Measurements from ENCODE around the gene MAPK1.
"Not testable (repeated sequence)": the region's sequence is repeated elsewhere in the genome, so short reads cannot be mapped to it uniquely, and the experiment has no call there.

MAPK1 gene

DNA sequence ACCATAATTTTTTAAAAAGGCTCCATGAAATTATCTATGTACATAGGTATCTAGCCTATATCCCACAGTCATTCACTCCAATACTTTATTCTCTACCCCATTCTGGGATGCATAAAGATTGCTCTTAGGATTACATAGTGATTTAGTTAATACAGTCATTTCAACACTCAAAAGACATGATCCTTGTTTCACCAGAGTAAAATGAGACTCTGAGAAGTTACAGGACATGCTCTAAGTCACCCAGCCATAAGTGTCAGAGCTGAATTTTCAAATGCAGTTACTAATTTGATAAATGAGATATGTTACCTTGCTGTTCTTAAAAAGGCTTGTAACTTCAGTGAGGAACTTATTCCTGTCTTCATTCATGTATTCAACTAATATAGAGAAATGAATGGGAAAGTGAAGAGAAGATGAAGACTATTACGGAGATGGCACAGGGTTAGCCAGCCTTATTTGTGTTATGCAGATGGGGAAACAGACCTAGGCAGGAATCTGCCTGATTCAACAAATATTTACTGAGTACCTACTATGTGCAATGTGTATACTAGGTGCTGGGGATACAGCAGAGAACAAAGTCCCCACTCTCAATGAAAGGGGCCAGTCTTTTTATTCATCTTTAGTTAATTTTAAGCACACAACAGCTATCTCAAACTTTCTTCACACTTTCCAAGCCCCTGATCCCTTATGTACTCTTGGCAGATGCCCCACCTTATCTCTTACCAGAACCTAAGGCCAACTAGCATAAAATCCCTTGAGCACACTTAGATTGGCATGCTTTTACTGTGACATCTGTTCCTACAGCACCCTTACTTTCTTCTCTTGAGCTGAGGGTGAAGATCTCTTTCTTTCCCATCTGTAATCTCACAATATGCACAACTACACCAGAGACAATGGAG, 21.6 kb downstream of the MAPK1 start:
- DNase-seq = no peak

DNA sequence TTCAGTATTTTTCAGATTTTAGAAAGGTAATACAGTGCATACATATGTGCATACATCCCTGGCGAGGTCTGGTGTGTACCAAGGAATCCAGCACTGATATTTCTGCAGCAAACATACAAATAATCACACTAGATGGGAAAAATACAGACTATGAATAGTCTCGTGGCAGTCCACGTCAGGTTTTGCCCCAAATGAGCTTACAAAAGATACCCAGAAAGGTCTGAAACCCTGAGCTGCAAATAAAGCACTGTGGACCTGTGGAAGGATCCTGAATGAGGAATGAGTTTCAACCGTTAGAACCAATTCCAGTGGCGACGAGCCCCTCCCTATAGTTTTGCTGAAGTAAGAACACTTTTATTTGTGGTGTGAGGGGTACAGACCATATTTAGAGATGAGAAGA, 24.5 kb downstream of the MAPK1 start:
- no peak for DNase-seq

DNA sequence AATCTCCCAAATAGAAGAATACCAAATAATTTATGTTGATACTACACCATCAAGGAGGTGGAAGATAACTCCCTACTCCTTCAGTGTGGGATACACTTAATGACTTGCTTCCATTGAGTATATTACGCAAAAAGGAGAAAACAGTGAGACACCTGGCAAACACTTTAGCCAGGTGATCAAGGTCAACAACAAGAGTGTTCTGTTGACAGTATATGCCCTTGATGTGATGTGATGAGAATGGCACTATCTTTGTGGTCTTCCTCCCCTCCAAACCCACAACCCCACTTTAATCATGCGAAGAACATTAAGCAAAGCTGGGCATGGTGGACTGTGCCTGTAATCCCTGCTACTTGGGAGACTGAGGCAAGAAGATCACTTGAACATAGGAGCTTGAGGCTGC, 26.0 kb downstream of the MAPK1 start:
- no peak for DNase-seq

DNA sequence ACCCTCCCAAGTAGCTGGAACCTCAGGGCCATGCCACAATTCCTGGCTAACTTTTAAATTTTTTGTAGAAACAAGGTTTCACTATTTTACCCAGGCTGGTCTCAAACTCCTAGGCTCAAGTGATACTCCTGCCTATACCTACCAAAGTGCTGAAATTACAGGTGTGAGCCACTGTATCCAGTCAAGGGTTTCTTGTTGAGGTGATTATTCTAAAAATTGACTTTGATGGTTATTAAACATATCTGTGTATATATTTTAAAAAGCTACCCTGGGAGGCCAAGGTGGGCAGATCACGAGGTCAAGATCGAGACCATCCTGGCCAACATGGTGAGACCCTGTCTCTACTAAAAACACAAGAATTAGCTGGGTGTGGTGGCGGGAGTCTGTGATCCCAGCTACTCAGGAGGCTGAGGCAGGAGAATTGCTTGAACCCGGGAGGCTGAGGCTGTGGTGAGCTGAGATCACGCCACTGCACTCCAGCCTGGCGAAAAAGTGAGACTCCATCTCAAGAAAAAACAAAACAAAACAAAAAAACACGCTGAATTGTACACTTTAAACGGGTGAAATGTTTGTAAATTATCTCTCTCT, 27.1 kb downstream of the MAPK1 start:
- no peak for DNase-seq

DNA sequence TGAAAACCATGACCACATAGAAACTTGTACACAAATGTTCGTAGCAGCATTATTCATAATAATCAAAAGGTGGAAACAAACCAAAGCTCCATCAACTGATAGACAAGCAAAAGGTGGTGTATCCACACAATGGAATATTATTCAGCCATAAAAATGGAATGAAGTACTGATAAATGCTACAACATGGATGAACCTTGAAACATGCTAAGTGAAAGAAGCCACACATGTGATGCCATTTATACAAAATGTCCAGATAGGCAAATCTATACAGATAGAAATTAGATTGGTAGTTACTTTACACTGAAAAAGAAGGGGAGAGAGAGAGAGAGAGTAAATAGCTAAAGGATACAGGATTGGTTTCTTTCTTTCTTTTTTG, 27.7 kb downstream of the MAPK1 start:
- DNase-seq = no peak

DNA sequence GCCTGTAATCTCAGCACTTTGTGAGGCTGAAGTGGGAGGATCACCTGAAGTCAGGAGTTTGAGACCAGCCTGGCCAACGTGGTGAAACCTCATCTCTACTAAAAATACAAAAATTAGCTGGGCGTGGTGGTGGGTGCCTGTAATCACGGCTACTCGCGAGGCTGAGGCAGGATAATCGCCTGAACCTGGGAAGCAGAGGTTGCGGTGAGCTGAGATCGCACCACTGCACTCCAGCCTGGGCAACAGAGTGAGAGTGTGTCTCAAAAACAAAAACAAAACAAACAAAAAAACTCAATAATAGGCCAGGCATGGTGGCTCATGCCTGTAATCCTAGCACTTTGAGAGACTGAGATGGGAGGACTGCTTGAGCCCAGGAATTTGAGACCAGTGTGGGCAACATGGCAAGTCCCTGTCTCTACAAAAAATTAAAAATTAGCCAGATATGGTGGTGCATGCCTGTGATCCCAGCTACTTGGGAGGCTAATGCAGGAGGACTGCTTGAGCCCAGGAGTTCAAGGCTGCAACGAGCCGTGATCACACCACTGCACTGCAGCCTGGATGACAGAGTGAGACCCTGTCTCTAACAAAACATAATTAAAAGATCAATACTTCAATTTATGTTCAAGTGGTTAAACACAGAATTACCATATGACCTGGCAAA, 28.2 kb downstream of the MAPK1 start:
- not testable (repeated sequence) for DNase-seq

DNA sequence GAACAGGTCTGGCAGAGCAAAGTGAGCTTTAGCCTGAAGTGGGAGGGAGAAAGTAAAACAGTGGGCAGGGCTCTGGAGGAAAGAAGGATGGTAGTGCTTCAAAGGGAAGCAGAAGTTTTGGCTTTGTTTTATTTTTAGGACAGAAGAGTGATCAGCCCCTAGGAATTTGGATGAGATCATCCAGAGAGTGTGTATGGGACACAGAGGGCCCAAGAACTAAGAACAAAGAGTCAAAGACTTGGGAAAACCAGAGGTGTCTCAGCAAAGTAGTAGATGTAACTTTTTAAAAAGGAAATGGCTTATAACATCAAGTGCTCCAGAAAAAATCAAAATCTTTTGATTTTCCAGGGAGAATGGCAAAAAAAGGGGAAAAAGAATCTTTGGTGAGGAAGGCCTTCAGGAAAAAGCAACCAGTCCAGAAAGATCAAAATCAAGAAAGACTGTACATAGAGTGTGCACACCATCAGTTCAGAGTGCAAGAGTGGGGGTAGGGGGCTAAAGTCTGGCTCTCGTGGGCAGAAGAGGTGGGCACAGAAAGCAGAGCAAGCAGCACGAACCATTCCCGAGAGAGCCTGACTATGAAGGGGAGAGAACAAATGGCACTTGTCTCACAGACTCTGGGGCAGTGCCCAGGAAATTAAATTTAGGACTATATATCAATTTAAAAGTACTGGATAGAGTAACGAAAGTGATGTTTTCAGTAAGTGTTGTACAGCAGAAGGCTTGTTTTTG, 30.0 kb downstream of the MAPK1 start:
- DNase-seq = no peak

DNA sequence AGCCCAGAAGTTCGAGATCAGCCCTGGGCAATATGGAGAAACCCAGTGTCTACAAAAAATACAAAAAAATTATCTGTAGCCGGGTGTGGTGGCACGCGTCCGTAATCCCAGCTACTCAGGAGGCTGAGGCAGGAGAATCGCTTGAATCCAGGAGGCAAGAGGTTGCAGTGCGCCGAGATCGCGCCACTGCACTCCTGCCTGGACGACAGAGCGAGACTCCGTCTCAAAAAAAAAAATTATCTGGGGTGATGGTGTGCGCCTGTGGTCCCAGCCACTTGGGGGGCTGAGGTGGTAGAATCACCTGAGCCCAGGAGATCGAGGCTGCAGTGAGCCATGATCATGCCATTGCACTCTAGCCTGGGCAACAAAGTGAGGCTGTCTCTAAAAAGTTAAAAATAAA, 31.0 kb downstream of the MAPK1 start:
- DNase-seq = not testable (repeated sequence)

DNA sequence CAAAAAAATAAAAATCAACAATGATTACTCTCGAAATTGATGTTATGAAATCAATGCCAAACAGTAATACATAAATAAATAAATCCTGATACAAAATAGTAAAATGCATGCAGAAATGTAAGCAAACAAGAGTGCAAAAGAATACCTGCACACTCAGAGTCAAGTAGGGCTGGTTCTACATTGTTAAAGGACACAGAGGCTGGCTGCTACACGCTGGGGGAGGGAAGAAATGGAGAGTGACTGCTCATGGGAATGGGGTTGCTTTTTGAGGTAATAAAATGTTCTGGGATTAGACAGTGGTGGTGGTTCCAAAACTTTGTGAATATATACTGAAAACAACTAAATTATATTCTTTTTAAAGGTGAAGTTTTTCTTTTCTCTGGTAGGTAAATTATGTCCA, 32.1 kb downstream of the MAPK1 start:
- DNase-seq = no peak

DNA sequence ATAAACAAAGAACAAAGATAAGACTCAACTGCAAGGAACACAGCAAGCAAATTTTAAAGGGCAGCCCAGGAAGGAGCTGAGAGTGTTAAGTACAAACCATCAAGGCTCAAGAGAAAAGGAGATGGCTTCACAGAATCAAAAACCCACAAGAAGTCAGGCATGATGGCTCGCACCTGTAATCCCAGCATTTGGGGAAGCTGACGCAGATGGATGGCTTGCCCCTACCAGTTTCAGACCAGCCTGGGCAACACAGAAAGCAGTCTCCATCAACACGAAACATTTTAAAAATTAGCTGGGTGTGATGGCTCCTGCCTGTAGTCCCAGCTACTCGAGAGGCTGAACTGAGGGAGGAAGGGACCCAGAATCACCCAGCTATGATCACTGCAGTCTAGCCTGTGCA, 32.6 kb downstream of the MAPK1 start:
- DNase-seq = no peak

DNA sequence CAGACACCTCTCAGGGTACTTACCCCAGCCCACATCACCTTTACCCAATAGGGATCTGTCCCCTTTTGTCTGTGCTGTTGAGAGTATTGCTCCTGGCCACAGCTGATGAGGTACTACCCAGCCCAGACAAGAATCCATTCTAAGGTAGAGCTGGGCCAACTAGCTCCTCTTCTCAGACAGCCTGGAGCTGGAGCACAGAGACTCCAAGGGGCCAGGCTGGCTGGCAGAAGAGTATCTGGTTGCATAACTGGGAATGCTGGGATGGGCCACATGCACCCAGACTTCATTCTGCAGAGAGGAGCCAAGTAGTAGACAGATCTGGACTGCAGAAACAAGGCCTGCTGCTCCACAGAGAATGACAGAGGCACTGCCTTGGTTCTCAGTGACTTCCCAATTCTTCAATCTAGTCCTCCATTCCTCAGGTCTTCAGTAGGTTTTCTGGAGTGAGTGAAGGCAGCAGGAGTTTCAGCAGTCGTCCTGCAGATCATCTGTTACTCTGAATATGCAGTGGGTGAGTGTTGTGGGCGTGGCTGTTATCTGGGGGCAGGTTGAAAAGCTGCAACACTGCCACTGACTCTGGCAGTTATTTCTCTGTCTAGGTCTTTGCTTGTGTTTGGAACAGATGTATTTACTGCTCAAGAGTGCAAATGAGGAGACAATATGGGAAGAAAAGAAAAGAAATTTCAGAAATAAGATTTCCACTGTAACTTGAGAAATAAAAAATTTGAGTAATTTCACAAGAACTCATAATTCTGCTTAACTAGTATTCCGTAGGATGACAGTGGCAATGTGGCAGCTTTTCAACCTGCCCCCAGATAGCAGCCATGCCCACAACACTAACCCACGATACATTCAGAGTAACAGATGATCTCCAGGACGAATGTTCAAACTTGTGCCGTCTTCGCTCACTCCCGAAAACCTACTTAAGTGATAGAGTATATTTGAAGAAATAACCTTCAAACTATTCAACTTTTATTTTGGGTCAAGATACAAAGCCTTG, 34.9 kb downstream of the MAPK1 start:
- no peak for DNase-seq

DNA sequence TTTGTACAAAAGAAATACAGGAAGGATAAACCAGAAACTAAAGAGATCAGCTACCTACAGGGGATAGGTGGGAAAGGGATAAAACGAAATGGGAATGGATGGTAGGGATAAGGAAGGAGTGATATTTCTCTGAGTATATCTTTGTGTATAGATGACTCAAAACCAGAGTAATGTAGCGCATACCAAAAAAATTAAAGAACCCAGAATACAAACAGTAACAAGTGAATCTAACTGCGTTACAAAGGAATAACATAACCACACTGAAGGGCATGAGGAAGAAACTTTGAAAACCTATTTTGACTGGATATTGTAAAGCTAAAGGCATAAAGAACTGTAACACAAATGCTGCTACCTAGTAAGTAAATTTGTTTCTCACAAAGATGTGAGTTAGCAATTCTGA, 37.9 kb downstream of the MAPK1 start:
- no peak for DNase-seq

DNA sequence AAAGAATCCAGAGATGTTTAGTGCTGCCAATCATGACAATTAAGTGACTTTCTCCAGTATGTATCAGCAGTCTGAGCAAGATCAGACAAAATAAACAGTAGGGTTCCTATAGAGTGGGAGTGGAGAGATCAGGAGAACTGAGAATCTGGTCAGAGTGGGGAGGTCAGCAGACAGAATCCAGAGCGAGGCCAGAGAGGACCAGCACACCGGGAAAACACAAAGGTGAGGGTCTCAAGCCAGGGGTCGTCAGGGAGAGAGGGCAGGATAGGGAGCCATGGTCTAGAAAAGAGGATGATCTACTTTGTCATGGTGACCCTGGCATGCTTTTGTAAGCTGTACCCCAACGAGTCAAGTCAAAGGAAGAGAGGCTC, 39.2 kb downstream of the MAPK1 start:
- no peak for DNase-seq

DNA sequence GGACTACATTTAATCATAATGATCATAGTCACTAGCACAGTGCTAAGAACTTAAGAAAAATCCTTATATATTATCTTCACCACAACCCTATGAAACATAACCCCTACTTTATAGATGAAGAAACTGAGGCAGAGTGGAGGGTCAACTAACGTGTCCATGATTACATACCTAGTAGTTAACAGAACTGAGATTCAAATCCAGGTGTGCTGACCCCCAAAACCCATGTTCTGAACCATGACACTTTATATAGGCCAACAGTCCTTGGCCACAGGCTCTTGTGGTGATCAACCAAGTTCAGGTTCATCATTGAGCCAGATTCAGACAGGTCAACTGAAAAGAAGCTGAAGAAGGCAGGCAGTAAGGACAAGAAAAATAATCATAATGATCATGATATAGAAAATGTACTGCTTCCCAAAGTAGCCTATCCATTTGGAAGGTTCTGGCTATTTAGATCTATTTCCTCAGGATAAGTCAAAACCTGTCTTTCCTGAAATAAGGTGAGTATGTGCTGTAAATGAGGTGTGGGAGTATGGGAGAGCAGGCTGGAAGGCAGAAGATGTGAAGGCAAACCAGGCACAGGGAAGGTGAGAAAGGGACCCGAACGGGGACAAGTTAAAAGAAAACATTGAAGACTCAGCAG, 39.7 kb downstream of the MAPK1 start:
- no peak for DNase-seq

DNA sequence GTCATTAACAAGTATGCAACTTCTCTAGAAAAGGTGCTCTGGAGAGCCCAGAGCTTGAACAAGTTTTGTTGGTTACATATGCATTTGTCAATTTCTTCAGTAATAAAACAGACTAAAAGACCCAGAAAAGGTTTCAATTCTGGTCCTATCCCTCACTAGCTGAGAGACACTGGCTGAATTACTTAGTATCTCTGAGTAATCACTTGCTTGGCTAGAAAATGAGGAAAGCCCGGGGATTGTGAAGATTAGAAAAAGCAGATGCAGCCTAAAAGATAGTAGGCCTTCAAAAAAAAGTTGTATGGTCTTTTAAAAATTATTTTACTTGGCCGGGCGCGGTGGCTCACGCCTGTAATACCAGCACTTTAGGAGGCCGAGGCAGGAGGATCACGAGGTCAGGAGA, 41.2 kb downstream of the MAPK1 start:
- no peak for DNase-seq

DNA sequence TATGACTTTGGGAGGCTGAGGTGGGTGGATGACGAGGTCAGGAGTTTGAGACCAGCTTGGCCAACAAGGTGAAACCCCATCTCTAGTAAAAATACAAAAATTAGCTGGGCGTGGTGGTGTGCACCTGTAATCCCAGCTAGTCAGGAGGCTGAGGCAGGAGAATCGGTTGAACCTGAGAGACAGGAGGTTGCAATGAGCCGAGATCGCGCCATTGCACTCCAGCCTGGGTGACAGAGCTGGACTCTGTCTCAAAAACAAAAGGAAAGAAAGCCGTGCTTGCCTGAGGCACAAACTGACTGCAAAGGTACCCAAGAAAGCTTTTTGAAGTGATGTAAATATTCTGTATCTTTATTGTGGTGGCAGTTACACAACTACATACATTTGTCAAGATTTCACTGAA, 42.5 kb downstream of the MAPK1 start:
- DNase-seq = not testable (repeated sequence)

DNA sequence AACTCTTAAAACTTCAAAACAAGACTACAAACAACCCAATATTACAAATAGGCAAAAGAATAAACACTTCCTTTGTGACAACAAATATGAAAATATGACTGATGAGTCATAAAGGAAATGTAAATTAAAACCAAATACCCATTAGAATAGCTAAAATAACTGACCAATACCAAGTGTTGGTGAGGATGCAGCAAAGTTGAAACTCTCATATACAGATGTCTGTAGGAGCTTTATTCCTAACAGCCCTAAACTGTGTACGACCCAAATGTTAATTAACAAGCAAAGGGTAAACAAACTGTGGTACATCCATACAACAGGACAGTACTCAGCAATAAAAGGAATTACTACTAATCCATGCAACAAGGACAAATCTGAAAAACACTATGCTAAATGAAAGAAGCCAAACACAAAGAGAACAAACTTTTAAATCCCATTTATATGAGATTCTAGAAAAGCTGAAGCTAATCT, 43.0 kb downstream of the MAPK1 start:
- DNase-seq = no peak

DNA sequence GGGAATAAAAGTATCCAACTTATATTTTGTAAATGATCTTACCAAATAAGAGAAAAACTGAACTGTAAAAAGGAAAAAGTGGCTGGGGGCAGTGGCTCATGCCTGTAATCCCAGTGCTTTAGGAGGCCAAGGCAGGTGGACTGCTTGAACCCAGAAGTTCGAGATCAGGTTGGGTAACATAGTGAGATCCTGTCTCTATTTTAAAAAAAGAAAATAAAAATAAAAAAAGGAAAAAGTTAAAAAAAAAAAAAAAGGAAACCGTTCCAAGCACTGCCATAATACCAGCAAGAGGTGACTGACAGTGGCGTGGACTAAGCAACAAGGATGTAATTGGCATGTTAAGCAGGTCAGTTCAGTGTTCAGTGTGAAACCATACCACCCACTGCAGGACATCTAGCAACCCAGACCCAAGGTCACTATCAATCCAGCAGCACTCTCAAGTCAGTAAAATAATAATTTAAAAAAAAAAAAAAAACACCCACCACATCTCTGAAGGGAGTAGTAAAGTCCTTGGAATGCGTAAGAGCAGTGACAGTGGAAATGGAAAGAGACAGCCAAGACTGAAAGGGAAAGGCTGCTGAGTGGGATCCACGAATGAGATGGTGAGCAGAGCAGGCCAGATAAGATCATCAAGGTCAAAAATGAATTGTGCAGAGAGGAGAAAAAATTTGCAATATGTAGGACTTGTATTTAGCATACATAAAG, 43.6 kb downstream of the MAPK1 start:
- no peak for DNase-seq

DNA sequence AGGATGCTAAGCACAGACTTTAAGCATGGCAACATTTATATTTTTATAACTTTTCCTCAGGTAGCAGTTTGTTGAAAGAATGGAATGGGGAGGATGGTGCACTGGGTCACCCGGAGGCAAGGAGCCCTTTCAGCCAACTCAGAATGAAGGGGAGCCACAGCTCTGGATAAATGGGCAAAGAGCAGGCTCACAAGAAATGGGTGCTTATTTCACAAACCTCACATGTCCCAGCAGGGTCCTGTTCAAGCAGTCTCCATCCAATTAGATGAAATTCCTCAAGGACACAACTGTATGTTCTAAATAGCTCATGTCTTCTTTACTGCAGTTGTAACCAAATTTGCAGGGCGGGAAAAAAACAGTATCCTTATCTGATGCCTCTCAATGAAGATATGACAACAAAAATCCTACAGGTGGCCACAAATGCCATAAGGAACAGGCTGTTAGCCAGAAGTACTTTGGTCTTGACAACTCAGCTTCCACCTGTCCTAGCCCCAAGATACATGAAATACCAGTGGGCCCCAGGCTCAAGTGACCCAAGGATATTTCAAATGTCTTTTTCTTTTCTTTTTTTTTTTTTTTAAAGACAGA, 48.2 kb downstream of the MAPK1 start:
- no peak for DNase-seq

DNA sequence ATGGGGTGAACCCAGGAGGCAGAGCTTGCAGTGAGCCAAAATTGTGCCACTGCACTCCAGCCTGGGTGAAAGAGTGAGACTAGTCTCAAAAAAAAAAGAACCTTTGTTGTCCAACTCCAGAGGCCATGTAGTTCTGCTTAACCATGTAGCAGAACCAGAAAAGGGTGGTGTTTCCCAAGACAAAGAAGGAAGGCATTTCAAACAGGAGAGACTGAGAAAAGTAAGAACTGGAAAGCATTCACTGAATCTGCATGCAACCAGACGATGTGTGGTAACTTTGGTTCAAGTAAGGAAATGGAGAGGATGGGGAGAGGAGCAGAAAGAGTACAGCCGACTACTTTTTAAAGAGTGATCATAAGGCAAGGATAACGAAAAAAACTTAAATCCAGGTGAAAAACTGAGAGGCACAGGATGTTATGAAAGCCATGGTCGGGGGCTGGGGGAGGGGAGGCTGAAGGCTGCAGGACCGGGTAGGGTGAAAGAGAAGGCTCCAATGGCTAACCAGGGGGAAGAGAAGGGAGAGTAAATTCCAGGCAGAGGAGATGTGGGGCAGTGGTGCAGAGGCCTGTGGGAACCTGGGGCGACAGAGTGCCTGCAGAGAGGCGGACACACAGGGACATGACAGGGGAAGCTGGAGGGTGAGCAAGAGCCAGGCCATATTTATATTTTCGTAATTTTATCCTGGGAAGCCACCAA, 48.8 kb downstream of the MAPK1 start:
- no peak for DNase-seq

All from NCI-H345 (cell line).